PC-9 (cell line): ENCODE measurements around the gene CCSAP. TPM values are rescaled to one million over a fixed set of nuclear protein-coding genes. Genes with fewer than 3 reads are reported as not detected.
"Not testable (repeated sequence)": the region's sequence is repeated elsewhere in the genome, so short reads cannot be mapped to it uniquely, and the experiment has no call there.

ENCODE experiments used
- BruUV-seq: library from RNA; stranded (reverse); fragments of 400-500 nt; replicated peaks from 2 replicates; lab custom pipeline; 2021; lab: Mats Ljungman, UMichigan
- CTCF ChIA-PET: fragments of 300-600 bp; sonication (Branson Sonifier 250); formaldehyde crosslinking; loops from one replicate; lab custom pipeline; 2022; ENCODE audit warnings: antibody characterized with exemption; lab: Charles Lee
- POLR2A ChIA-PET: fragments of 300-600 bp; sonication (Branson Sonifier 250); formaldehyde crosslinking; loops from one replicate; lab custom pipeline; 2022; ENCODE audit warnings: antibody characterized with exemption; ENCODE audit not compliant: unreplicated experiment; lab: Charles Lee
- DNase-seq, 2 experiments: peaks; one replicate each; pipeline versions ENCODE4 v3.0.0 to v3.0.0-alpha.2; 2015 to 2022; ENCODE audit warnings: mixed read lengths in 1 of 2
- H2AFZ ChIP-seq: fragments of 200-600 bp; sonication (generic); 2 replicates; pipeline ENCODE4 v1.8.1; 2017; ENCODE audit warnings: antibody characterized with exemption
- H3F3A ChIP-seq: fragments of 200-600 bp; sonication (generic); 2 replicates; pipeline ENCODE4 v1.8.1; 2017; ENCODE audit warnings: antibody characterized with exemption, mild to moderate bottlenecking, low read depth; ENCODE audit not compliant: insufficient read depth
- H3K27ac ChIP-seq: fragments of 200-600 bp; sonication (generic); 2 replicates; pipeline ENCODE4 v1.6.1; 2016; ENCODE audit warnings: mixed run types
- H3K27me3 ChIP-seq: fragments of 200-600 bp; sonication (generic); 2 replicates; pipeline ENCODE4 v1.6.1; 2016; ENCODE audit warnings: low read depth, mixed run types; ENCODE audit not compliant: insufficient read depth
- H3K36me3 ChIP-seq: fragments of 200-600 bp; sonication (generic); 2 replicates; pipeline ENCODE4 v1.6.1; 2016; ENCODE audit warnings: low read depth, mixed run types
- H3K4me1 ChIP-seq: fragments of 200-600 bp; sonication (generic); replicated peaks from 2 replicates; pipeline ENCODE4 v1.6.1; 2016; ENCODE audit warnings: mixed run types; ENCODE audit not compliant: insufficient read depth
- H3K4me2 ChIP-seq: fragments of 200-600 bp; sonication (generic); 2 replicates; pipeline ENCODE4 v1.6.1; 2017; ENCODE audit warnings: mixed run types
- H3K4me3 ChIP-seq: fragments of 200-600 bp; sonication (generic); 2 replicates; pipeline ENCODE4 v1.6.1; 2016; ENCODE audit warnings: mixed run types
- H3K79me2 ChIP-seq: fragments of 200-600 bp; sonication (generic); 2 replicates; pipeline ENCODE4 v1.6.1; 2017; ENCODE audit warnings: low read depth, mixed run types
- H3K9me2 ChIP-seq: fragments of 200-600 bp; sonication (generic); 2 replicates; pipeline ENCODE4 v1.8.1; 2017; ENCODE audit warnings: mild to moderate bottlenecking; ENCODE audit not compliant: insufficient read depth
- H3K9me3 ChIP-seq: fragments of 200-600 bp; sonication (generic); 2 replicates; pipeline ENCODE4 v1.8.1; 2016; ENCODE audit warnings: low read depth; ENCODE audit not compliant: insufficient read depth
- H4K20me1 ChIP-seq: fragments of 200-600 bp; sonication (generic); 2 replicates; pipeline ENCODE4 v1.8.1; 2017; ENCODE audit not compliant: insufficient read depth
- EZH2 ChIP-seq: fragments of 200-600 bp; sonication (generic); IDR thresholded peaks from 2 replicates; pipeline ENCODE4 v1.8.0; 2017; ENCODE audit warnings: antibody characterized with exemption, low read depth
- intact Hi-C: fragments of 100-400 bp; cut with micrococcal nuclease; formaldehyde crosslinking; loops from one replicate; pipeline ENCODE4 v1.10.0; 2022; ENCODE audit not compliant: unreplicated experiment
- total RNA-seq: library from RNA; stranded (reverse); gene quantifications from 2 replicates; pipeline ENCODE4 v1.2.3, GENCODE V29; 2021
- TF ChIP-seq, protein P1 (sequence below): fragments of 200-600 bp; sonication (generic); conservative IDR thresholded peaks from 2 replicates; pipeline ENCODE4 v1.6.1; 2017; ENCODE audit warnings: mixed run types, antibody characterized with exemption, mild to moderate bottlenecking, moderate library complexity

The CCSAP gene
- total RNA-seq, 1 experiment from 2014 or later, result 6.7 TPM

DNA sequence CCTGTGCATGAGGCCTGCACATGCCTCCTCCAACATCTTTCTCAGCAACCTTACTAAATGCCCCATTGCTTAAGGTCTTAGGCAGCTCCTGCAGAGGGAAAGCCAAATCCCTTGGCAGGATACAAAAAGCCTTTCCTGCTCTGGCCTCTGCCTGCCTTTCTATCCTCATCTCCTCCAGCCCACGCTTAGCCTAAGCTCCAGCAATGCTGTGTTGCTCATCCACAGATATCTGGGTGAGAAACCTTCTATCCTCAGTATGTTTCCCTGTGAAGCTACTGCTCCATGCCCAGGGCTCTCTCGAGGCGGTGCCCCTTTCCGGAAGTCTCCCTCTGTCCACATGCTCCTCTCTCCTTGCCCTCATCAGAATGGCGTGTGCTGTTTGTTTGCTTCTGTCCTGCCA, 37.0 kb upstream of the CCSAP start:
- TF ChIP-seq, protein P1, sequence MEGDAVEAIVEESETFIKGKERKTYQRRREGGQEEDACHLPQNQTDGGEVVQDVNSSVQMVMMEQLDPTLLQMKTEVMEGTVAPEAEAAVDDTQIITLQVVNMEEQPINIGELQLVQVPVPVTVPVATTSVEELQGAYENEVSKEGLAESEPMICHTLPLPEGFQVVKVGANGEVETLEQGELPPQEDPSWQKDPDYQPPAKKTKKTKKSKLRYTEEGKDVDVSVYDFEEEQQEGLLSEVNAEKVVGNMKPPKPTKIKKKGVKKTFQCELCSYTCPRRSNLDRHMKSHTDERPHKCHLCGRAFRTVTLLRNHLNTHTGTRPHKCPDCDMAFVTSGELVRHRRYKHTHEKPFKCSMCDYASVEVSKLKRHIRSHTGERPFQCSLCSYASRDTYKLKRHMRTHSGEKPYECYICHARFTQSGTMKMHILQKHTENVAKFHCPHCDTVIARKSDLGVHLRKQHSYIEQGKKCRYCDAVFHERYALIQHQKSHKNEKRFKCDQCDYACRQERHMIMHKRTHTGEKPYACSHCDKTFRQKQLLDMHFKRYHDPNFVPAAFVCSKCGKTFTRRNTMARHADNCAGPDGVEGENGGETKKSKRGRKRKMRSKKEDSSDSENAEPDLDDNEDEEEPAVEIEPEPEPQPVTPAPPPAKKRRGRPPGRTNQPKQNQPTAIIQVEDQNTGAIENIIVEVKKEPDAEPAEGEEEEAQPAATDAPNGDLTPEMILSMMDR, result no peak
- no peak for TF ChIP-seq EZH2
- CTCF ChIA-PET, result no interaction called here
- POLR2A ChIA-PET, result no interaction called here

DNA sequence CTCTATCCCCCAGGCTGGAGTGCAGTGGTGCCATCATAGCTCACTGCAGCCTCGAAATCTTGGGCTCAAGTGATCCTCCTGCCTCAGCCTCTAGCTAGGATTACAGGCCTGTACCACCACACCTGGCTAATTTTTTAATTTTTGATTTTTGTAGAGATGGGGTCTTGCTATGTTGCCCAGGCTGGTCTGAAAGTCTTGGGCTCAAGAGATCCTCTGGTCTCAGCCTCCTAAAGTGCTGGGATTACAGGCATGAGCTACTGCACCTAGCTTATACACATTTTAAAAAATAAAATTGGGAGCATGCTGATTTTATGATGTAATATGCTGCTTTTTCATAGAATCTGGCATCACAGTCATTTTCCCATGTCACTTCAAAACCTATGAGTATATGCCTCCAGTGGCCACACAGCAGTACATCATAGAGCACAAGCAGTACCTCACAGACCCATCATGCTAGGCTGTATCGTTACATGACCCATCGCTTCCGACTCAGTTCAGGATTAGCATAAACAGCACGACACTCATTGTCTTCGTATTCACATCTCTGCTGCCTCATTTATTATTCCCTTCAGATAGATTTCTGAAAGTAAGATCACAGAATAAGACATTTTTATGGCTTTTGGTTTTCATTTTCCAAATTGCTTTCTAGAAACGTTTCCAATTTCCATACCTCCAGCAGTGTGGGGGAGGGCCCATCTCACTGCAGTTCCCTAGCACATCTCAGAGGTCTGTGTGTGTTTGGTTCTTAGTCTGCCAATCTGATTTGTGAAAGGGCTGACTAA, 35.9 kb upstream of the CCSAP start:
- no peaks in the 10 kb centered on the region for H3K4me1 ChIP-seq
- CTCF ChIA-PET, result no interaction called here
- intact Hi-C loops, result no loop called here

More for the DNA sequence above, 37.0 kb upstream of the CCSAP start:
- Histone ChIP-seq H3F3A (no peaks in the 10 kb centered on the region), H3K4me3 (no peak overlapping the region), H4K20me1 (no peaks in the 10 kb centered on the region), H3K9me2 (no peaks in the 10 kb centered on the region), H3K79me2 (no peaks in the 10 kb centered on the region), H3K27ac (no peak overlapping the region), H3K4me1 (no peaks in the 10 kb centered on the region), H2AFZ (no peak overlapping the region), H3K27me3 (peaks cover 4% of the 10 kb centered on the region; the same call in 1 of the 2 replicates), H3K4me2 (no peak overlapping the region), H3K9me3 (no peaks in the 10 kb centered on the region), H3K36me3 (no peaks in the 10 kb centered on the region)
- intact Hi-C loops, result no loop called here
- DNase-seq, result no peak
- BruUV-seq, result no TSS peak

DNA sequence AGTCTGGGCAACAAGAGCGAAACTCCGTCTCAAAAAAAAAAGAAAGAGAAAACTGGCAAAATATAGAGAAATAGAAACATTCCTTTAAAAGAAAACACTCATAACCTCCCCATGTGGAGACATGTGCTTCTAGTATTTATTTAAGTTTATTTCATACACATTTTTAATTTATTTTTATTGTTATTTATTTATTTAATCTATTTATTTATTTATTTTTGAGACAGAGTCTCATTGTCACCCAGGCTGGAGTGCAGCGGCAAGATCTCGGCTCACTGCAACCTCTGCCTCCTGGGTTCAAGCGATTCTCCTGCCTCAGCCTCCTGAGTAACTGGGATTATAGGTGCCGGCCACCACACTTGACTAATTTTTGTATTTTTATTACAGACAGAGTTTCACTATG, 35.2 kb upstream of the CCSAP start:
- CTCF ChIA-PET, H3F3A ChIP-seq, H3K4me2 ChIP-seq, H4K20me1 ChIP-seq, H3K27me3 ChIP-seq, intact Hi-C loops, H3K79me2 ChIP-seq, DNase-seq, H3K9me3 ChIP-seq, POLR2A ChIA-PET, H2AFZ ChIP-seq, H3K27ac ChIP-seq, H3K4me3 ChIP-seq, H3K4me1 ChIP-seq, H3K9me2 ChIP-seq, BruUV-seq, H3K36me3 ChIP-seq: not testable (repeated sequence)

More for the DNA sequence above, 35.9 kb upstream of the CCSAP start:
- Histone ChIP-seq H3K36me3 (no peaks in the 10 kb centered on the region), H3K27ac (no peak overlapping the region), H2AFZ (no peak overlapping the region), H3F3A (no peaks in the 10 kb centered on the region), H3K9me3 (no peaks in the 10 kb centered on the region), H3K27me3 (peaks cover 4% of the 10 kb centered on the region; the same call in 1 of the 2 replicates), H3K4me2 (no peak overlapping the region), H3K4me3 (no peak overlapping the region), H3K79me2 (no peaks in the 10 kb centered on the region), H4K20me1 (no peaks in the 10 kb centered on the region), H3K9me2 (no peaks in the 10 kb centered on the region)
- POLR2A ChIA-PET, result no interaction called here
- BruUV-seq, result no TSS peak
- DNase-seq, result no peak
- TF ChIP-seq, protein P1, result no peak
- no peak for TF ChIP-seq EZH2
